ENCODE results near the gene SMPX.
A peak's percentile ranks its signal among the peaks of the same experiment; 100 is the strongest.

Gene SMPX

GRCh38 chrX:21656587-21657317 is 101.2 kb downstream of the SMPX start:
- DNase-seq: peak in 1 of 4 experiments; percentile 1
